HepG2 (cell line): ENCODE measurements around the gene METTL1. TPM values are rescaled to one million over a fixed set of nuclear protein-coding genes. Genes with fewer than 3 reads are reported as not detected.

Experiments used
- ATAC-seq: fragments of 200-7000 bp; cut with Tn5 transposase; 3 replicates; pipeline ENCODE4 v1.9.1; 2020; ENCODE audit warnings: mild to moderate bottlenecking, moderate library complexity
- BruUV-seq: library from RNA; stranded (reverse); fragments of 400-500 nt; replicated peaks from 2 replicates; lab custom pipeline; 2021; lab: Mats Ljungman, UMichigan
- CTCF ChIA-PET: fragments of 300-600 bp; formaldehyde crosslinking; extraction: SDS; loops from one replicate; lab custom pipeline; 2021; ENCODE audit warnings: low total read pairs, inconsistent platforms, low intra/inter-chr PET ratio; lab: Yijun Ruan, JAX
- POLR2A ChIA-PET: fragments of 350-600 bp; sonication (Branson Sonifier 250); formaldehyde crosslinking; loops from one replicate; lab custom pipeline; 2020; ENCODE audit warnings: antibody characterized with exemption, inconsistent platforms; lab: Yijun Ruan, JAX
- DNase-seq: peaks from one replicate; pipeline ENCODE4 v3.0.0-alpha.2; 2015; ENCODE audit warnings: low spot score
- FAIRE-seq: peaks from 3 replicates; lab custom pipeline; 2011; peaks lifted over from hg19 to GRCh38; lab: Jason Lieb, UNC
- H2AFZ ChIP-seq: one replicate; pipeline ENCODE4 v1.6.1; 2011; ENCODE audit warnings: low read length, inconsistent platforms
- H3K27ac ChIP-seq: fragments of 300-600 bp; 3 replicates; pipeline ENCODE4 v1.8.0; 2011; ENCODE audit warnings: mixed run types, mild to moderate bottlenecking, mixed read lengths, low read length, inconsistent platforms; ENCODE audit not compliant: insufficient read depth; ENCODE audit errors: extremely low read length
- H3K27me3 ChIP-seq, 2 experiments: fragments of 200-600 bp in 1 of 2; 2 replicates in 1 of 2; 3 replicates in 1 of 2; pipeline versions ENCODE4 v1.6.0 to v1.8.0; 2011; ENCODE audit warnings: low read length in 2 of 2, mild to moderate bottlenecking in 2 of 2, moderate library complexity in 2 of 2, inconsistent platforms in 1 of 2; ENCODE audit not compliant: insufficient read depth in 2 of 2, control insufficient read depth in 1 of 2
- H3K36me3 ChIP-seq, 2 experiments: fragments of 200-600 bp in 1 of 2; replicated peaks in 1 of 2; 2 replicates in 1 of 2; 3 replicates in 1 of 2; pipeline versions ENCODE4 v1.5.1 to v1.8.0; 2011; ENCODE audit warnings: low read length in 2 of 2, inconsistent platforms in 1 of 2; ENCODE audit not compliant: insufficient read depth in 2 of 2, control insufficient read depth in 1 of 2
- H3K4me1 ChIP-seq: 2 replicates; pipeline ENCODE4 v1.5.1; 2012; ENCODE audit warnings: low read length, inconsistent platforms; ENCODE audit not compliant: insufficient read depth
- H3K4me2 ChIP-seq: 2 replicates; pipeline ENCODE4 v1.6.0; 2011; ENCODE audit warnings: low read depth, low read length, inconsistent platforms
- H3K4me3 ChIP-seq, 3 experiments: fragments of 200-600 bp in 1 of 3; sonication (generic), shearing (Covaris generic) in 1 of 3; replicated peaks in 1 of 3; 2 replicates each; pipeline ENCODE4 v1.5.1; 2011 to 2016; ENCODE audit warnings: low read length in 3 of 3, inconsistent platforms in 2 of 3, low read depth in 2 of 3, mild to moderate bottlenecking in 2 of 3, control low read depth in 1 of 3, mixed read lengths in 1 of 3; ENCODE audit not compliant: insufficient read depth in 1 of 3
- H3K79me2 ChIP-seq: one replicate; pipeline ENCODE4 v1.6.1; 2011; ENCODE audit warnings: low read length, inconsistent platforms; ENCODE audit not compliant: insufficient read depth
- H3K9ac ChIP-seq: 2 replicates; pipeline ENCODE4 v1.6.0; 2011; ENCODE audit warnings: mild to moderate bottlenecking, low read depth, low read length, inconsistent platforms; ENCODE audit not compliant: insufficient read depth
- H3K9me3 ChIP-seq: 2 replicates; pipeline ENCODE4 v1.5.1; 2012; ENCODE audit warnings: mild to moderate bottlenecking, low read length
- H4K20me1 ChIP-seq: 2 replicates; pipeline ENCODE4 v1.6.0; 2011; ENCODE audit warnings: inconsistent platforms, mild to moderate bottlenecking, low read length, moderate library complexity; ENCODE audit not compliant: insufficient read depth
- AHR ChIP-seq: IDR thresholded peaks from 2 replicates; pipeline ENCODE4 v1.6.1; 2018; ENCODE audit warnings: missing genetic modification reagents, missing compliant biosample characterization
- EZH2 ChIP-seq: conservative IDR thresholded peaks from 2 replicates; pipeline ENCODE4 v1.6.1; 2012; ENCODE audit warnings: mild to moderate bottlenecking, low read depth, low read length, moderate library complexity
- GATAD1 ChIP-seq: IDR thresholded peaks from 2 replicates; pipeline ENCODE4 v1.6.1; 2016; ENCODE audit warnings: missing genetic modification reagents, missing compliant biosample characterization
- GFI1 ChIP-seq: sonication (generic); formaldehyde crosslinking; IDR thresholded peaks from 2 replicates; pipeline ENCODE4 v1.5.0; 2020; ENCODE audit warnings: missing genetic modification reagents, mild to moderate bottlenecking, borderline replicate concordance
- HNRNPUL1 ChIP-seq: fragments of 200-400 bp; formaldehyde crosslinking; IDR thresholded peaks from 2 replicates; pipeline ENCODE4 v1.6.1; 2017; ENCODE audit warnings: low read depth, mild to moderate bottlenecking, low read length, moderate library complexity
- JDP2 ChIP-seq: sonication (generic); formaldehyde crosslinking; IDR thresholded peaks from 2 replicates; pipeline ENCODE4 v1.8.1; 2022; ENCODE audit warnings: missing genetic modification reagents, borderline replicate concordance
- MEIS1 ChIP-seq: sonication (generic); formaldehyde crosslinking; IDR thresholded peaks from 2 replicates; pipeline ENCODE4 v1.9.0; 2021; ENCODE audit warnings: mild to moderate bottlenecking, missing genetic modification reagents, moderate library complexity, borderline replicate concordance
- NFE2 ChIP-seq: sonication (generic); formaldehyde crosslinking; IDR thresholded peaks from 2 replicates; pipeline ENCODE4 v1.4.0; 2020; ENCODE audit warnings: missing genetic modification reagents
- NFKB2 ChIP-seq: sonication (generic); formaldehyde crosslinking; IDR thresholded peaks from 2 replicates; pipeline ENCODE4 v1.4.0; 2020; ENCODE audit warnings: missing genetic modification reagents, borderline replicate concordance
- NONO ChIP-seq, 2 experiments: fragments of 450-650 bp in 1 of 2; sonication (generic) in 1 of 2; formaldehyde crosslinking in 1 of 2; IDR thresholded peaks in 1 of 2; conservative IDR thresholded peaks in 1 of 2; 2 replicates each; pipeline versions ENCODE4 v1.6.1 to v1.8.0; 2017 to 2022; ENCODE audit warnings: mild to moderate bottlenecking in 1 of 2, missing genetic modification reagents in 1 of 2, moderate library complexity in 1 of 2
- SIN3B ChIP-seq: fragments of 150-350 bp; IDR thresholded peaks from 2 replicates; pipeline ENCODE4 v1.6.1; 2014; ENCODE audit warnings: low read length
- ZNF101 ChIP-seq: sonication (generic); formaldehyde crosslinking; IDR thresholded peaks from 2 replicates; pipeline ENCODE4 v1.4.0; 2020; ENCODE audit warnings: mild to moderate bottlenecking, low read depth, missing genetic modification reagents, borderline replicate concordance
- ZNF34 ChIP-seq: sonication (generic); formaldehyde crosslinking; IDR thresholded peaks from 2 replicates; pipeline ENCODE4 v1.4.0; 2020; ENCODE audit warnings: mild to moderate bottlenecking, missing genetic modification reagents, borderline replicate concordance
- ZNF350 ChIP-seq: sonication (generic); formaldehyde crosslinking; IDR thresholded peaks from 2 replicates; pipeline ENCODE4 v1.4.0; 2020; ENCODE audit warnings: mild to moderate bottlenecking, low read depth, missing genetic modification reagents, borderline replicate concordance
- ZNF670 ChIP-seq: sonication (generic); formaldehyde crosslinking; IDR thresholded peaks from 2 replicates; pipeline ENCODE4 v1.8.0; 2022; ENCODE audit warnings: mild to moderate bottlenecking, missing genetic modification reagents, borderline replicate concordance
- ZNF772 ChIP-seq: sonication (generic); formaldehyde crosslinking; IDR thresholded peaks from 2 replicates; pipeline ENCODE4 v1.5.0; 2020; ENCODE audit warnings: mild to moderate bottlenecking, missing genetic modification reagents
- WGBS: methylation state at CpG from one replicate; pipeline ENCODE4 v1.1.6; 2017; ENCODE audit warnings: low lambda C conversion rate; 5-methylcytosine and 5-hydroxymethylcytosine counted together
- in situ Hi-C: cut with HindIII; loops from 2 replicates; pipeline ENCODE4 v1.10.0; 2017; ENCODE audit warnings: low pct_unique_long_range_greater_than_20kb; ENCODE audit not compliant: extremely low pct_ligation_motif_present
- intact Hi-C: fragments of 100-400 bp; cut with micrococcal nuclease; formaldehyde crosslinking; loops from one replicate; pipeline ENCODE4 v1.10.0; 2022; ENCODE audit not compliant: unreplicated experiment
- polyA plus RNA-seq, 8 experiments: library from polyadenylated mRNA; depleted of rRNA in 3 of 8; stranded (reverse) in 7 of 8; unstranded in 1 of 8; fragments of >200 nt; fragmentation: Illumina TruSeq in 4 of 8; extraction: Trizol in 4 of 8; gene quantifications; 2 replicates each; pipeline versions ENCODE4 v1.2.1 to v1.2.3, GENCODE V29; 2011 to 2016; ENCODE audit warnings: low read depth in 4 of 8, missing spikeins in 1 of 8, mixed read lengths in 1 of 8; ENCODE audit not compliant: insufficient read depth in 1 of 8
- total RNA-seq, 5 experiments: library from RNA; depleted of rRNA; stranded (reverse); fragments of >200 nt; fragmentation: Illumina TruSeq; extraction: Trizol; gene quantifications; 2 replicates each; pipeline ENCODE4 v1.2.3, GENCODE V29; 2016; ENCODE audit warnings: low read depth in 1 of 5
- TF ChIP-seq, protein P1 (sequence below): IDR thresholded peaks from 2 replicates; pipeline ENCODE4 v1.6.1; 2016; ENCODE audit warnings: low read depth, borderline replicate concordance
- TF ChIP-seq, protein P2 (sequence below): sonication (generic); formaldehyde crosslinking; IDR thresholded peaks from 2 replicates; pipeline ENCODE4 v1.5.1; 2020; ENCODE audit warnings: mild to moderate bottlenecking, moderate library complexity, missing genetic modification reagents
- TF ChIP-seq, protein P3 (sequence below): sonication (generic); formaldehyde crosslinking; IDR thresholded peaks from 2 replicates; pipeline ENCODE4 v1.8.0; 2022; ENCODE audit warnings: mild to moderate bottlenecking, missing genetic modification reagents, moderate library complexity

METTL1 gene
- total and polyA plus RNA-seq, 2 of the 13 experiments (the other 11 are each of a cell fraction or from before 2014, with no cell fraction given) = 34.7 to 36.9 TPM

DNA sequence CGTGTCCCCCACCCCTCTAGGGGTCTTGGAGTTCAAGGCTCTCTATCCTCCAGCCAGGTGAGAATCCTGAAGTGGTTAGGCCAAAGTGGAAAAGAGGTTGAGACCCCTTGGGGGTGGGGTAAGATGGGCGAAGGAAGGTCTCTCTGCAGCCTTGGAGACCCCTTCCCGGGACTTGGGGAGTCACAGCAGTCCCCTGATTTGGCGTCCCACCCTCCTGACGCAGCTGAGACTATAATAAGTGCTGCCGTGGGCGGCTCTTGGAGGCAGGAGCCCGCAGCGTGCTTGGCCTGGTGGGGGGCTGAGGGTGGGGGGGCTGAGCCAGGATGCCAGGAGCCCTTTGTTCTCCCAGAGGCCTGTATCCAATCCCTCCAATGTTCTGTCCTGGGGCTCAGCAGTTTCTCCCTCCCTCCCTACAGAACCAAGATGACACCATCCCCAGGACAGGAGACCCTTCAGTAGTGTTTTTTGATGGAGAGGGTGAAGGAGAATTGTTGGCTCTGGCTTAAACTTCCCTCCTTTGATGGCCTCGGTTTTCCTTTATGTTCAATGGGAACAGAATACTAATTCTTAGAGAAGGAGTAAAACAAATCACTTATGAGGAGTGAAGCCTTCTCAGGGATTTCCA lies 31.9 kb downstream of the METTL1 start:
- Histone ChIP-seq H3K4me1 (peaks cover 59% of the 10 kb centered on the region), H3K27me3 (peaks cover 12 to 44% of the 10 kb centered on the region in 2 experiments; a peak in 4 of 5 replicates), H3K79me2 (no peaks in the 10 kb centered on the region), H3K36me3 (no peaks in the 10 kb centered on the region), H3K9ac (no peak overlapping the region), H3K9me3 (no peaks in the 10 kb centered on the region), H3K27ac (no peak overlapping the region), H4K20me1 (no peaks in the 10 kb centered on the region), H3K4me2 (no peak overlapping the region), H2AFZ (no peak overlapping the region), H3K4me3 (no peak overlapping the region)
- ChIA-PET POLR2A (no interaction called here), CTCF (no interaction called here)
- no TSS peak for BruUV-seq
- in situ Hi-C loops (no loop called here), intact Hi-C loops (loop anchor here (5.0 kb wide), 2 partner anchors 48 to 158 kb away; partner anchors contain the start of gene OS9)
- TF ChIP-seq, protein P1, sequence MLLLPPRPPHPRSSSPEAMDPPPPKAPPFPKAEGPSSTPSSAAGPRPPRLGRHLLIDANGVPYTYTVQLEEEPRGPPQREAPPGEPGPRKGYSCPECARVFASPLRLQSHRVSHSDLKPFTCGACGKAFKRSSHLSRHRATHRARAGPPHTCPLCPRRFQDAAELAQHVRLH (CRISPR knock-in tag) = no peak
- TF ChIP-seq ZNF670 (CRISPR knock-in tag) = no peak
- TF ChIP-seq, protein P2, sequence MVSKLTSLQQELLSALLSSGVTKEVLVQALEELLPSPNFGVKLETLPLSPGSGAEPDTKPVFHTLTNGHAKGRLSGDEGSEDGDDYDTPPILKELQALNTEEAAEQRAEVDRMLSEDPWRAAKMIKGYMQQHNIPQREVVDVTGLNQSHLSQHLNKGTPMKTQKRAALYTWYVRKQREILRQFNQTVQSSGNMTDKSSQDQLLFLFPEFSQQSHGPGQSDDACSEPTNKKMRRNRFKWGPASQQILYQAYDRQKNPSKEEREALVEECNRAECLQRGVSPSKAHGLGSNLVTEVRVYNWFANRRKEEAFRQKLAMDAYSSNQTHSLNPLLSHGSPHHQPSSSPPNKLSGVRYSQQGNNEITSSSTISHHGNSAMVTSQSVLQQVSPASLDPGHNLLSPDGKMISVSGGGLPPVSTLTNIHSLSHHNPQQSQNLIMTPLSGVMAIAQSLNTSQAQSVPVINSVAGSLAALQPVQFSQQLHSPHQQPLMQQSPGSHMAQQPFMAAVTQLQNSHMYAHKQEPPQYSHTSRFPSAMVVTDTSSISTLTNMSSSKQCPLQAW = no peak
- TF ChIP-seq NONO (IDR thresholded peaks at IDR 0.05) = no peak
- TF ChIP-seq NONO (CRISPR knock-in tag; conservative IDR thresholded peaks at IDR 0.05) = no peak
- TF ChIP-seq MEIS1 (CRISPR knock-in tag) = no peak
- no peak for TF ChIP-seq SIN3B
- TF ChIP-seq ZNF772 (CRISPR knock-in tag) = no peak
- TF ChIP-seq AHR = no peak
- no peak for TF ChIP-seq NFE2 (CRISPR knock-in tag)
- no peak for TF ChIP-seq ZNF350
- no peak for TF ChIP-seq NFKB2 (CRISPR knock-in tag)
- no peak for TF ChIP-seq HNRNPUL1
- no peak for TF ChIP-seq ZNF34 (CRISPR knock-in tag)
- TF ChIP-seq GFI1 (CRISPR knock-in tag) = no peak
- no peak for TF ChIP-seq JDP2 (CRISPR knock-in tag)
- TF ChIP-seq, protein P3, sequence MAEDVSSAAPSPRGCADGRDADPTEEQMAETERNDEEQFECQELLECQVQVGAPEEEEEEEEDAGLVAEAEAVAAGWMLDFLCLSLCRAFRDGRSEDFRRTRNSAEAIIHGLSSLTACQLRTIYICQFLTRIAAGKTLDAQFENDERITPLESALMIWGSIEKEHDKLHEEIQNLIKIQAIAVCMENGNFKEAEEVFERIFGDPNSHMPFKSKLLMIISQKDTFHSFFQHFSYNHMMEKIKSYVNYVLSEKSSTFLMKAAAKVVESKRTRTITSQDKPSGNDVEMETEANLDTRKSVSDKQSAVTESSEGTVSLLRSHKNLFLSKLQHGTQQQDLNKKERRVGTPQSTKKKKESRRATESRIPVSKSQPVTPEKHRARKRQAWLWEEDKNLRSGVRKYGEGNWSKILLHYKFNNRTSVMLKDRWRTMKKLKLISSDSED = no peak
- TF ChIP-seq EZH2 = no peak
- TF ChIP-seq ZNF101 (CRISPR knock-in tag) = no peak
- TF ChIP-seq GATAD1 (CRISPR knock-in tag) = no peak
- DNase-seq (no peak), FAIRE-seq (no peak), ATAC-seq (no peak)
- WGBS = 3% methylated on average over 2 of the region's 10 CpGs
